Activated CD8-positive, alpha-beta memory T cell treated with anti-CD3 and anti-CD28 coated beads for 24 hours (primary cell): Measurements from ENCODE around the gene SORT1.
"Not testable (repeated sequence)": the region's sequence is repeated elsewhere in the genome, so short reads cannot be mapped to it uniquely, and the experiment has no call there.

Experiments
- DNase-seq: peaks from one replicate; pipeline ENCODE4 v3.0.0-alpha.2; 2020

SORT1 gene

DNA sequence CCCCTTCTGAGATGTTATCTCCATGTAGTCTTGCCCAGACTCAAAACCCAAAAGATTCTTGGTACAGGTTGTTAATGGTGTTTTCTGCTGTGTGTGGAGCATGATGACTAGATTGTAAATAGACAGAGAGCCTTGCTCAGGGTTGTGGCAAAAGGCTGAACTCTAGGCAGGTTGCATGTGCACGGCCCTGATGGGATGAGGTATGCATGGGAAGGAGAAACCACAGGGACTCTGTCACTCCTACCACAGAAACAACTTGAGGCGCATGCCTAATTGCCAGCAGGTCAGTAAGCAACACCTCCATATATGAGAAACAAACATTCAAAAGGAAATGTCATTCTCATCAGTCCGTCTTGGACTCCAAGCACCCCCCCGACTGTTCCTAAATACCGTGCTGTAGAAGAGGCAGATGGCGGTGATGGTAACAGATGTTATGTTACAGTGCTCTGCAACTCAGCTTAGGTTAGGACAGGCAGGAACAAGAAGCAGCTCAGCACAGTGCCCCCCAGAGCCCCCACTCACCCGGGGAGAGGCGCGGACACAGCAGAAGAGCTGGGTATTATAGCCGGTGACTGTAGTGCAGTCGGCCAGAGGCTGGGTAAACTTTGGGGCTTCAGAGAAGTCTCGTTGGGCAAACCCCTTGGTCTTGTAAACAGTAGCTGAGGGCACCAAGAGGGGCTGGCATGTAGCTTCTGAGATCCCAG is 101.9 kb downstream of the SORT1 start:
- DNase-seq, result no peak

DNA sequence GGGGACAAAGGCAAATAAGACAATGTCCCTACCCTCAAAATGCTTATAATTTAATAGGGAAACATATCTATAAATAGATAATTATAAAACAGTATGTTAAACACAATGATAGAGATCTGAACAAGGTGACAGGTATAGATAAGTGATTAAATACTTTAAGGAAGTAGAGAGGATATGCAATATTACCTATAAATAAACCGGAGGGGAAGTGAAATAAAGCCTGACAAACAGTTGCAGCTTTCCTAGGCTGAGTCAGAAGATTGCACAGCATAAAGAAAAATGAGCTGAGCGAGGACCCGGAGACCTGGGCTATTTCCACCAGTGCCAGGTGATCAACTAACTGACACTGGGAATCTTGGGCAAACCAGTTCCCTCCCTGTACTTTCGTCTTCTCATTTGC is 103.2 kb downstream of the SORT1 start:
- DNase-seq, result no peak

DNA sequence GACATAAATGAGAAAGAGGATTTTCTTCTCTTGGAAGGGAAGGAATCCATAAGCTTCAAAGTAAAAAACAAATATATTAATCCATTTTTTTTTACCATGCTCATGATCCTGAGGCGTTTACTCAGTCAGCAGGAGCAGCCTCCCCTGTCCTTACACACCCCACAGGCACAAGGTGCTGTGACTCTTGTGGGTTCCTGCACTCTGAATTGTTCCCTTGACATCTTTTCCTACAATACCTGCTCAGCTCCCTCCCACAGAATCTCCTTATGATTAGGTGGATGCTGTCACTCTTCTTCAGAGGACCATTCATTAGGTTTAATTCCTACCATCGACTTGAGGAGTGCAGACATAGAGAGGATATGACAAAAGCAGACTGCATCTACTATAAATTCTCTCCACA is 104.7 kb downstream of the SORT1 start:
- DNase-seq, result no peak

DNA sequence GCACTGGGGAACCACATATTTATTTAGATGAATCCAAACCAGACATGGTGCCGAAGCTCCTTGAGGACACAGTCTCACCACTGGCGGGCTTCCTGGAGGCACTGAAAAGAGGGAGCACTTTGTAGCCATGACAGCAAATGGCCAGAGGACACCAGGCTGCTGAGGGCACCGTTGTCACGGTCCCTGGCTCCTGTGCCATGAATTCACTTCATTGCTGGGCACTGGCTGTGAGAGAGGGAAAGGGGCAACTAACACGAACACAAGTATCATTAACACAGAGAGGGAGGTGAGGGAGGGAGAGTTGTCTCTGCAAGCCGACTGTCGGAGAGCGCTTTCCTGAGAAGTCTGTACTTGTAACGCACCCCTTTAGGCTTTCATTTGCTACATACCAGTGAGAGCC is 105.4 kb downstream of the SORT1 start:
- no peak for DNase-seq

DNA sequence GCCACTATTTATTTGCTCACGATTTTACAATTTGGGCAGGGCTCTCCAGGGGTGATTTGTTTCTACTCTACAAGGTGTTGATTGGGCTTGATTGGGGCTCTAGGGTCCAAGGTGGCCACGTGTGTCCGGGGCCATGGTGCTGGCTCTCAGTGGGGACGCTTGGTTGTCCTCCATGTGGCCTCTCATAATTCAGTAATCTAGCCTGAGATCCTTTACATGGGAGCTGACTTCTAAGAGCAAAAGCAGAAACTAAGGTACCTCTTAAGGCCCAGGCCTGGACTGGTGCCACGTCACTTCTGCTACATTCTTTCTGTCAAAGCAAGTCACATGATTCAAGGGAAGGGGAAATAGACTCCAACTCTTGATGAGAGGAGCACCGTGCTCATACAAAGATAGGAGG is 106.7 kb downstream of the SORT1 start:
- no peak for DNase-seq

DNA sequence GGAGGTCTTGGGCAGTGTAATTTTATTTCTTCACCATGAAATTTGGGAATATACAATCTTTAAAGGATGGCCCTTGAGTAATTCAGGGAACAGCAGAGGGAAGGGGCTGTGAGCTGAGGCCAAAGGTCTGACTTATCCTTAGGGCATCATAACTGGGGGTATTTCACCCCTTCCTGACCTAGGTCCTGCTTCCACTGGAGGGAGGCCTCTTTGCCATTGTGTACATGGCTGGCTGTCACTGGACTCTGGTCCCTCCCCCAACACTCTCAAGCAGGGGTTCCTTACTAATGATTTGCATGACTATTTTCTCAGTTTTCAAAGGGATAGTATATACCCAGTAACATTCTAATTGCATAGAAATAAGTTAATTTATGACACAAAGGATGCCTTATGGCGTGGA is 107.6 kb downstream of the SORT1 start:
- DNase-seq, result no peak

DNA sequence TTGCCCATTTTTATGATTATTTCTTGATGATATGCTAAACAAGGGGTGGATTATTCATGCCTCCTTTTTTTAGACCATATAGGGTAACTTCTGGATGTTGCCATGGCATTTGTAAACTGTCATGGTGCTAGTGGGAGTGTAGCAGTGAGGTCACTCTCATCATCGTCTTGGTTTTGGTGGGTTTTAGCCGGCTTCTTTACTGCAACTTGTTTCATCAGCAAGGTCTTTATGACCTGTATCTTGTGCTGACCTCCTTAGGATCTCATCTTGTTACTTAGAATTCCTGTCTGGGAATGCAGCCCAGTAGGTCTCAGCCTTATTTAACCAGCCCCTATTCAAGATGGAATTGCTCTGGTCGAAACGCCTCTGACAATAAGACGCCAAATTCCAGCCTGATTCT is 111.0 kb downstream of the SORT1 start:
- DNase-seq, result not testable (repeated sequence)

DNA sequence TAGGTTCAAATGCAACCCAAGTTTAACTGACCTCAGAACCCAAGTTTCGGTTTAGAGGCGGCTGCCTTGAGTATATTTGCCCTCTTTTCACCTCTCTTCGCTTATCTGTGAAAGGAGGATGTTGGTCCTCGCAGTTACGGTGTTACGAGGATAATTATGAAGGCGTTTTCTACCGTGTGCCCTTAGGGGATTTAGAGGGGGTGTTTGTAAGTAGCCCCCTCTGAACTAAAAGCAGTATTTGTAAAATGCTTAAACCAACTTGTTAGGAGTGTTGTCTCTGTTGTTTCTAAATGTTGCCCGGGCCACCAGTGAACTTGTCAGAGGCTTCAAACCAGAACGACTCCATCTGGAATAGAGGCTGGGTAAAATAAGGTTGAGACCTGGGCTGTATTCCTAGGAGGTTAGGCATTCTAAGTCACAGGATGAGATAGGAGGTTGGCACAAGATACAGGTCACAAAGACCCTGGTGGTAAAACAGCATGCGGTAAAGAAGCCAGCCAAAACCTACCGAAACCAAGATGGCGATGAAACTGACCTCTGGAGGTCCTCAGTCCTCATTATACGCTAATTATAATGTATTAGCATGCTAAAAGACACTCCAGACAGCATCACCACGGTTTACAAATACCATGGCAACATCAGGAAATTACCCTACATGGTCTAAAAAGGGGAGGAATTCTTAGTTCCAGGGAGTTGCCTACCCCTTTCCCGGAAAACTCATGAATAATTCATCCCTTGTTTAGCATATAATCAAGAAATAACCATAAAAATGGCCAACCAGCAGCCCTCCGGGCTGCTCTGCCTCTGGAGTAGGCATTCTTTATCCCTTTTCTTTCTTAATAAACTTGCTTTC is 113.7 kb downstream of the SORT1 start:
- no peak for DNase-seq

DNA sequence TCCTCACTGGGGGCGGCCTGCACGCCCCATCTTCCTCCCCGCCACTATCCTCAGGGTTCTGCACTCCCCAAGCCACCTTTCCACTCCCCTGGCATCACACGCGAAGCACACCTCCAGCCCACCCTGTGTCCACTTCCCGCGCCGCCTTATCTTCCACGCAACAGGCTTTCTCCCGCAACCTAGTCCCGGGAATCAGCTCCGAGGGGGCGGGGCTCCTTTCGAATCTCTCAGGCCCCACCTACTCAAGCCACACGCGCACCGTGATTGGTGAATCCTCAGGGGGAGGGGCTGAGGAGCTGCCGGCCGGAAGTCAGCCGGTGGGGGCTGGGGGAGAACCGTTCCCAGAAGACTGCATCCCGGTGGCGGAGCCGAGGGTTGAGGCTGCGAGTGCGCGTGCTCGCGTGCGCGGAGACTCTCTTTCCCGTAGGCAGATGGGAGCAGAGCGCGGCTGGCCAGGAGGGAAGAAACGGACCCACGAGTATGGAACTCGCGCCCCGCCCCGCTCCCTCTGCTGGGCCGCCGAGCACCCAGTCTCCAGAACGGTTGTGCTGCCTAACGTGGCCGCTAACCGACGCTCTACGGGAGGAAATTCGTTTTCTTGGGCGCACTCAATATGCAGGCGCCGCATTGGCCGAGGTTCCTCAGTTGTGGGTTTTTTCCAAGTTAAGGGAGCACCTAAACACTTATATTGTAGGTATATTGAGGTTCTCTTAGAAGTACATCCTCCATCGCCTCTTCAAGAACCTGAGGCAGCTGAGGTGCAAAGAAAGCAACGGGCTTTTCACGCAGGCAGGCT is 114.6 kb downstream of the SORT1 start, which contains the start of gene PSRC1:
Gene PSRC1, minus strand, starts transcription at position 194 of the 796 bp plus-strand sequence.
- DNase-seq, result peak; percentile 96

DNA sequence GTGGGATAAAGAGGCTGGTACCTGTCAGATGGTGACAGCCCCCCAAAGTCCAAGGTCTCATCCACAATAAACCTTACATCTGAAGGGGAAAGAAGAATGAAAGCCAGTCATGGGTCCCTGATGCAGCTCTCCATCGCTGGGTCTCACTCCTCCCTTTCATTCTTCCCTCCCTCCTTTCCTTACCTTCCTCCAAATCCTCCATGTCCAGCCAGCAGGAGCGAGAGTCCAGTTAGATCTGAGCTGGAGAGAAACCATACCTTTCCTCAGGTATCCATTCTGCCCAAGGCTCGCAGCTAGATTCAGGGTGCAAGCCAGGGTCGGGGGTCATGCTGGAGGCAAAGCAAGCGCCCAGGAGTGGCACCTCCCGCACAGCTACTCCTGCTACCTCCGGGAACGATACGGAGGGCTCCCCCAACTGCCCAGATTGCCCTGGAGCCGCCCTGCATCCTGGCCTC is 115.2 kb downstream of the SORT1 start:
- DNase-seq, result no peak

DNA sequence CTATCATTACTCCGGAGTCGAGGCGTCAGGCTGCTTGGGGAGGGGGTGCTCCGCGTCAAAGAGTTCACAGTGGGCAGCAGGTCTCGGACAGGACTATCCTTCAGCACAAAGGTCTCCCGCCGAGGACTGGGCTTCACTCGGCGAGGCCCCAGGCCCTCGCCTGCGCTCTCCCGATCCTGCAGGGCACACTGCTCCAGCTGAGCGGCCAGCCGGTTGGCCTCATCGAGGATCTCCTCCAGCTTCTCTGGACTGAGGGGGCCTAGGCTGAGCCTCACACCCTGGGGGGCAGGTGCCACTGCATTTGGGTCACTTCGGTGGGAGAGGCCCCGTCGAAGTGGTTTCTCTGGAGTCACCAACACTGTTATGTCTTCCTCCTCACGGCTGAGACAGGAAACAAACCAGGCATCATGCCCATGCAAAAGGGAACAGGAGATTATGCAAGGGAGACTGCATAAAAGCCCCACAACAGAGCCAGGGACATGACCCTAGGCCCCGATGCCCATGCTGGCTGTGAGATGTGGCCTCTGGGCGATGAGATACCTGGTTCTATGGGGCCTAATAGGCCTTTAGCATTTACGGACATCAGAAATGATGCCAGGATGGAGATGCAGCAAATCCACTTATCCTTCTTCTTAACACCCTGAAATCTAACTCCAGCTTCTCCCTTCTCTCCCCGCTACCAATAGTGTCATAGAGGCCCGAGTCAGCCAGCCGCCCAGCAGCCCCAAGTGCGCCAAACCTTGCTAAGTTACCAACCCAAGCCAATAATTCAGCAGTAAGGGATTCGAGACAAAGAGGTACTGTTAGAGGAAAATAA is 115.8 kb downstream of the SORT1 start:
- DNase-seq, result no peak

DNA sequence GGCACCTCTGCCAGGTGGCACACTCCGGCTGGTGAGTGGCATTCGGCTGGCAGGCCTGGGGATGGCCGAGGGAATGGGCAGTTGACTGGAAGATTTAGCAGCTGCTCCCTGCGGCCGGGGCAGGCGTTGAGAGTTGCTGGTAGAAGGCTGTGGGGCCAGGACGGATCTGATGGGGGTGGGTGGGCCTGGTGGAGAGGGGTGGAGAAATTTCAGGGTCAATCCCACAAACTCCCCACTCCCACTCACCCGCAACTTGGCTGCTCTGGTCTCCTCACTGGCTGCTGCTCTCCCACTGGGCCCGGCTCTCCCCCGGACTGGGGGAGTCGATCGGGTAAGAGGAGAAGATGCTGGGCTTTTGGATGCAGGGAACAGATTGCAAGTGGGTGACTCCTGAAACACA is 116.9 kb downstream of the SORT1 start:
- DNase-seq, result no peak

DNA sequence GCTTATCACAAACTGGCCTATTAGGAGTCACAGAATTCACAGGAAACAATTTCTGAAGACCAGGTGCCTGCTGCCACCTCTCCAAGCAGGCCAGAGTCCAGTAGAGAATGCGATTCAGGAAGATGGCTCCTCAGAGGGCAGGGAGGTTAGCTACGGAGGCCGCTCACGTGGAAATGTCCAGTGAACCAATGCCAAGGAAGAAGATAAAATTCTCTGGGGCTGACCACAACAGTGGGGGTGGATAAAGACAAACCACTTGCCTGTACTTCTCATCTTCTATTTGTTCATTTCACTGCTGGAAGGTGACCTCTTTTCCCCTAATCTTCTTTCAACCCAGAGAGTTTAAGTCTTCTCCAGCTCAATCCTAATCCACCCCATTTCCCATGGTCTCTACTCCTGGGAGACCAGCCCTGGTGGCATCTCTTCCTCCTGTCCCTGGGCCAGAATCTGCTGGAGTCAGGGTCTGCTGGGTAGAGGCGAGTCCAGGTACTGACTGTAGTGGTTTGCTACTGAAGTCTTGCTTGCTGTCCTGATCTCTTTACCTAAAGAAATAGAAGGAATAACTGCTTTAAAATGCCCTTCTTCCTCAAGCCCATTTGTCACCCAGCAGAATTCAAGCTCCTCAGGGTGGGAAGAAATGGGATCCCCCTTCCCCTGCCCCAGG is 118.0 kb downstream of the SORT1 start:
- DNase-seq, result no peak

DNA sequence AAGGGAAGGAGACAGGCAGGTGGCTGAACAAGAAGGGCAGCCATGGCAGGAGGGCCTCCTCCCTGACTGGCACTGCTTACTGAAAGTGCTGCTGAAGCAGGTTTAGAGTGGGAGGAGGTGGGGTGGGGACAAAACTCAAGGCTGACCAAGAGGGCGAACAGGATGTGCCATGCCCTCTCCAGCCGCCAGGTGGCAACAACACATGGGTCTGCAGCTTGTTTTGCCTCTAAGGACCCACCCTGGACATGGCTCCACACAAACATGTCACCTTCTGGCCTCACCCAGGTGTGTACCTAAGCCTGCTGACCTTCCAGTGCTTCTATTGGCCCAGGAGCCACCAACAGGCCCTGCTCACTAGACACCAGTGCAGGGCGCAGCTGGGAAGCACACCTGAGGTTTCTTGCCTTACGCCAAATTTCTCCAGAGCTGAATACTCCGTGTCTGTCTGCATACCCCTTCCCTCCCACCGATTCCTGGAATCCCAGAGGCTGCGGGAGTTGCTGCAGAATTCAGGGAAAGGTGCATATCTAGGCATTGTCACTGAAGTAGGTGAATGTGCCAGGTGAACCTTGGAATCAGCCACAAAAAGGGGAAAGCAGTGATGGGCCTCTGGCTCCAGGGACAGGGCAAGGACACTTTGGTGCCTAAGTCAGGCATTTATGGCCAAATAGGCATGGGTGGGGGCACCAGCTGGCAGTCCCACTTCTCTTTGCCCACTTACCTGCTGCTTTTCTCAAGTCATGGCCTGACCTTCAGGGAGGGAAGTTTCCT is 120.1 kb downstream of the SORT1 start:
- DNase-seq, result peak; percentile 87

DNA sequence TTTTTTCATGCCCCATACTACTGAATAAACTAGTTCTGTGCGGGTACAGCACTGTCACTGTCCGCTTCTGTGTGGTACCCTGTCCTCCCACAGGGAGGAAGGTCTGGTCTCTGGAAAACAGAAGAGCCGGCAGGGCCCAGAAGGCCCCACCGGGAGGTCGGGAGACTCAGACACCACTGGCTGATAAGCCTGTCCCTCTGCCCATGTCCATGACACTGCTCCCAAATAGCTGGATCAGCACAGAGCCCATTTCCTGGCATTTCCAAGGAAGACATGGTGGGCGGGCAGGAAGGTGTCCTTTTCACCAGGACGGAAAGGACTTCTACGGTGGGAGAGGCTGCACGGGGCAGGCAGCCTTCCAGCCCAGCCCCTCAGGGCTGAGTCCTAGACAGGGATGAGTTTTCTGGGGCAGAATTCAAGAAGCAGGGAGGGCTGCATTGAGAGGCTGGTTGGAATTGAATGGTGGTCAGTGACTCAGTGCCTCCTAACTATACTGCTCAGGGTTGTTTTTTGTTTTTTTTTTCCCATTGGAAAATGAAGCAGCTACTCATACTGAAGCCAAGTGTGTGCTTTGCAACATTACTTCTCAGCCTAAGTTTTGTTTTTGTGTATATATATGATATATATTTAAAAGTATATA is 121.9 kb downstream of the SORT1 start:
- DNase-seq, result no peak

DNA sequence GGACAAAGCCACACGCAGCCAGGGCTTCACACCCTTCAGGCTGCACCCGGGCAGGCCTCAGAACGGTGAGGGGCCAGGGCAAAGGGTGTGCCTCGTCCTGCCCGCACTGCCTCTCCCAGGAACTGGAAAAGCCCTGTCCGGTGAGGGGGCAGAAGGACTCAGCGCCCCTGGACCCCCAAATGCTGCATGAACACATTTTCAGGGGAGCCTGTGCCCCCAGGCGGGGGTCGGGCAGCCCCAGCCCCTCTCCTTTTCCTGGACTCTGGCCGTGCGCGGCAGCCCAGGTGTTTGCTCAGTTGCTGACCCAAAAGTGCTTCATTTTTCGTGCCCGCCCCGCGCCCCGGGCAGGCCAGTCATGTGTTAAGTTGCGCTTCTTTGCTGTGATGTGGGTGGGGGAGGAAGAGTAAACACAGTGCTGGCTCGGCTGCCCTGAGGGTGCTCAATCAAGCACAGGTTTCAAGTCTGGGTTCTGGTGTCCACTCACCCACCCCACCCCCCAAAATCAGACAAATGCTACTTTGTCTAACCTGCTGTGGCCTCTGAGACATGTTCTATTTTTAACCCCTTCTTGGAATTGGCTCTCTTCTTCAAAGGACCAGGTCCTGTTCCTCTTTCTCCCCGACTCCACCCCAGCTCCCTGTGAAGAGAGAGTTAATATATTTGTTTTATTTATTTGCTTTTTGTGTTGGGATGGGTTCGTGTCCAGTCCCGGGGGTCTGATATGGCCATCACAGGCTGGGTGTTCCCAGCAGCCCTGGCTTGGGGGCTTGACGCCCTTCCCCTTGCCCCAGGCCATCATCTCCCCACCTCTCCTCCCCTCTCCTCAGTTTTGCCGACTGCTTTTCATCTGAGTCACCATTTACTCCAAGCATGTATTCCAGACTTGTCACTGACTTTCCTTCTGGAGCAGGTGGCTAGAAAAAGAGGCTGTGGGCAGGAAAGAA is 122.9 kb downstream of the SORT1 start:
- no peak for DNase-seq

DNA sequence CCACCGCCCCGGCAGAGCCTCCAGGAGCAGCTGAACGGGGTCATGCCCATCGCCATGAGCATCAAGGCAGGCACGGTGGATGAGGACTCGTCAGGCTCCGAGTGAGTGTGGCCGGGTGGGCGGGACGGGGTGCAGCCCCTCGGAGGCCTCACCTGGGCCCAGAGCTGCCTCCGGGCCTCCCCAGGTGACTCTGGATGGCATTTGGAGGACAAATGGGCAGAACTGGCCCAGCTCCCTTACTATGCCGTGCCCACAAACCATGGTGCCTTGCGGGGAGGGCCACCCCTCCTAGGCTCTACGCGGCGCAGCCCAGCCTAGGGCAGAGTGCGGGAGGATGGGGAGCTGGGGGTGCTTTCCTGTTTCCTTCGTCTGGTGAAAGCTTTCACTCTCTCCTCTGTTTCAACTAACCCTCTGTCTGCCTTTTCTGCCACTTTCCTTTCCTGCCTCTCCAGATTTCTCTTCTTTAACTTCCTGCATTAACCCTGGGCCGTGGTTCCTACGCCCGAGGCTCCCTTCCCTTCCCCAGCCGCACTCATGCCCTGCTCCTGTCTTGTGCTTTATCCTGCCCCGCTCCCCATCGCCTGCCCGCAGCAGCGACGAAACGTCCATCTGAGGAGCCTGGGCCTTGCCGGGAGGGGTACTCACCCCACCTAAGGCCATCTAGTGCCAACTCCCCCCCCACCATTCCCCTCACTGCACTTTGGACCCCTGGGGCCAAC is 124.0 kb downstream of the SORT1 start:
- DNase-seq, result no peak

DNA sequence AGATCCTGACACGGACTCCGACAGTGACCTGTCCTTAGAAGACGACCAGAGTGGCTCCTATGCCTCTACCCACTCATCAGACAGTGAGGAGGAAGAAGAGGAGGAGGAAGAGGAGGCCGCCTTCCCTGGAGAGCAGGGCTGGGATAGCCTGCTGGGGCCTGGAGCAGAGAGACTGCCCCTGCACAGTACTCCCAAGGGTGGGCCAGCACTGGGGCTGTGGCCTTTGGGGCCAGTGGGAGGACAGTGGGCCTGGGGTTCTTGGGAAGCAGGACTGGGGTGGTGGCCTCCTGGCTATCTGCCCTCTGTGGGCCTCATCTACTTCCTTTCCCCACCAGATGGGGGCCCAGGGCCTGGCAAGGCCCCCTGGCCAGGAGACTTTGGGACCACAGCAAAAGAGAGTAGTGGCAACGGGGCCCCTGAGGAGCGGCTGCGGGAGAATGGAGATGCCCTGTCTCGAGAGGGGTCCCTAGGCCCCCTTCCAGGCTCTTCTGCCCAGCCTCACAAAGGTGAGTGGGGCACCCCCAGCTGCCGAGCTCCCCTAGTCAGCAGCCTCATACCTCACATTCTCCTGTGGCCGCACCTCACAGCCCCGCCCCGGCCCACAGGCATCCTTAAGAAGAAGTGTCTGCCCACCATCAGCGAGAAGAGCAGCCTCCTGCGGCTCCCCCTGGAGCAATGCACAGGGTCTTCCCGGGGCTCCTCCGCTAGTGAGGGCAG is 124.7 kb downstream of the SORT1 start:
- DNase-seq, result no peak
